Nephron (organoid): ENCODE results near the gene ZNF689.

Experiments used
- H3K27ac Mint-ChIP-seq, 3 experiments: 2 replicates each; pipeline ENCODE4 v1.8.0; 2020; ENCODE audit warnings: mixed read lengths in 3 of 3, mild to moderate bottlenecking in 2 of 3, moderate library complexity in 1 of 3
- H3K27me3 Mint-ChIP-seq: 2 replicates; pipeline ENCODE4 v1.8.0; 2021; ENCODE audit warnings: low read depth, mild to moderate bottlenecking, moderate library complexity, mixed read lengths
- H3K36me3 Mint-ChIP-seq: 2 replicates; pipeline ENCODE4 v1.8.0; 2020; ENCODE audit warnings: low read depth, mixed read lengths
- H3K4me1 Mint-ChIP-seq: 2 replicates; pipeline ENCODE4 v1.8.0; 2020; ENCODE audit warnings: mixed read lengths
- H3K4me3 Mint-ChIP-seq, 3 experiments: 2 replicates each; pipeline ENCODE4 v1.8.0; 2020; ENCODE audit warnings: mild to moderate bottlenecking in 3 of 3, mixed read lengths in 3 of 3, moderate library complexity in 2 of 3
- H3K9me3 Mint-ChIP-seq: 2 replicates; pipeline ENCODE4 v1.8.0; 2020; ENCODE audit warnings: mixed read lengths
- TF ChIP-seq, protein P1 (sequence below), 3 experiments: fragments of 200-600 bp; sonication (generic); IDR thresholded peaks; one replicate each; pipeline ENCODE4 v1.5.0; 2021; ENCODE audit warnings: antibody characterized with exemption in 3 of 3; ENCODE audit not compliant: unreplicated experiment in 3 of 3

The ZNF689 gene

GRCh38 chr16:30567160-30567990 lies 42.8 kb downstream of the ZNF689 start:
- H3K27ac Mint-ChIP-seq: peak overlapping the region in 1 of 3 experiments; percentile 59
- no peaks in the 10 kb centered on the region for H3K36me3 Mint-ChIP-seq
- peaks cover 5% of the 10 kb centered on the region for H3K27me3 Mint-ChIP-seq
- H3K9me3 Mint-ChIP-seq: no peaks in the 10 kb centered on the region
- H3K4me1 Mint-ChIP-seq: peaks cover 12% of the 10 kb centered on the region
- TF ChIP-seq, protein P1, sequence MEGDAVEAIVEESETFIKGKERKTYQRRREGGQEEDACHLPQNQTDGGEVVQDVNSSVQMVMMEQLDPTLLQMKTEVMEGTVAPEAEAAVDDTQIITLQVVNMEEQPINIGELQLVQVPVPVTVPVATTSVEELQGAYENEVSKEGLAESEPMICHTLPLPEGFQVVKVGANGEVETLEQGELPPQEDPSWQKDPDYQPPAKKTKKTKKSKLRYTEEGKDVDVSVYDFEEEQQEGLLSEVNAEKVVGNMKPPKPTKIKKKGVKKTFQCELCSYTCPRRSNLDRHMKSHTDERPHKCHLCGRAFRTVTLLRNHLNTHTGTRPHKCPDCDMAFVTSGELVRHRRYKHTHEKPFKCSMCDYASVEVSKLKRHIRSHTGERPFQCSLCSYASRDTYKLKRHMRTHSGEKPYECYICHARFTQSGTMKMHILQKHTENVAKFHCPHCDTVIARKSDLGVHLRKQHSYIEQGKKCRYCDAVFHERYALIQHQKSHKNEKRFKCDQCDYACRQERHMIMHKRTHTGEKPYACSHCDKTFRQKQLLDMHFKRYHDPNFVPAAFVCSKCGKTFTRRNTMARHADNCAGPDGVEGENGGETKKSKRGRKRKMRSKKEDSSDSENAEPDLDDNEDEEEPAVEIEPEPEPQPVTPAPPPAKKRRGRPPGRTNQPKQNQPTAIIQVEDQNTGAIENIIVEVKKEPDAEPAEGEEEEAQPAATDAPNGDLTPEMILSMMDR (IDR thresholded peaks at IDR 0.05; ENCODE audit: unreplicated experiment in 3 of 3): no peak
- H3K4me3 Mint-ChIP-seq: no peak overlapping the region

GRCh38 chr16:30566531-30566930 lies 43.7 kb downstream of the ZNF689 start:
- Mint-ChIP-seq H3K4me3 (peak overlapping the region in 1 of 3 experiments; percentile 11), H3K4me1 (peaks cover 4% of the 10 kb centered on the region), H3K27ac (peak overlapping the region in 2 of 3 experiments; percentile 6 to 23), H3K36me3 (no peaks in the 10 kb centered on the region), H3K27me3 (peaks cover 5% of the 10 kb centered on the region), H3K9me3 (no peaks in the 10 kb centered on the region)
- TF ChIP-seq, protein P1 (IDR thresholded peaks at IDR 0.05; ENCODE audit: unreplicated experiment in 3 of 3): no peak

- Mint-ChIP-seq H3K9me3 (no peaks in the 10 kb centered on the region), H3K4me3 (no peak overlapping the region), H3K4me1 (peaks cover 4% of the 10 kb centered on the region)
Measured at GRCh38 chr16:30565984-30566383, 44.2 kb downstream of the ZNF689 start.

DNA sequence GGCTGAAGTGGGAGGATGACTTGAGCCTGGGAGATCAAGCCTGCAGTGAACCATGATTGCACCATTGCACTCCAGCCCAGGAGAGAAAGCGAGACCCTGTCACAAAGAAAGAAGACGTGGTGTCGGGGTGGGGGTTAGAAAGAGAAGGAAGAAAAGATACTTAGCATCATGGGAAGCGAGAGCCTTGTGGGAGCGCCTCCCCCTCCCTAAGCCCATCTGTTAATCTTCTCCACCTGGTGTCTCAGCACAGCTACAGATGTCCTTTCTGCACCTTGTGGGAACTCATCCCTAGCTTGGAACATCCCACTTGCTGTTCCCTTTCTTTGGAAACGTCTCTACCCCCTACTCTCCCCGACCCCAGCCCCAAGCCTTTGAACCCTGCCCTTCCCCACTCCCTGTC lies 44.7 kb downstream of the ZNF689 start:
- peak overlapping the region in 2 of 3 experiments; percentile 6 to 23 for H3K27ac Mint-ChIP-seq
- H3K9me3 Mint-ChIP-seq: no peaks in the 10 kb centered on the region
- TF ChIP-seq, protein P1 (IDR thresholded peaks at IDR 0.05; ENCODE audit: unreplicated experiment in 3 of 3): no peak
- no peak overlapping the region for H3K4me3 Mint-ChIP-seq
- peaks cover 4% of the 10 kb centered on the region for H3K4me1 Mint-ChIP-seq
- H3K27me3 Mint-ChIP-seq: peaks cover 5% of the 10 kb centered on the region
- no peaks in the 10 kb centered on the region for H3K36me3 Mint-ChIP-seq

More at GRCh38 chr16:30565984-30566383, 44.2 kb downstream of the ZNF689 start:
- H3K27me3 Mint-ChIP-seq: peaks cover 5% of the 10 kb centered on the region
- TF ChIP-seq, protein P1 (IDR thresholded peaks at IDR 0.05; ENCODE audit: unreplicated experiment in 3 of 3): no peak
- H3K27ac Mint-ChIP-seq: peak overlapping the region in 2 of 3 experiments; percentile 6 to 23
- H3K36me3 Mint-ChIP-seq: no peaks in the 10 kb centered on the region

- TF ChIP-seq, protein P1 (IDR thresholded peaks at IDR 0.05; ENCODE audit: unreplicated experiment in 3 of 3): no peak
- H3K9me3 Mint-ChIP-seq: no peaks in the 10 kb centered on the region
- H3K36me3 Mint-ChIP-seq: no peaks in the 10 kb centered on the region
- H3K4me1 Mint-ChIP-seq: peaks cover 4% of the 10 kb centered on the region
- peaks cover 5% of the 10 kb centered on the region for H3K27me3 Mint-ChIP-seq
- no peak overlapping the region for H3K27ac Mint-ChIP-seq
- H3K4me3 Mint-ChIP-seq: no peak overlapping the region
Measured at GRCh38 chr16:30562021-30562420, 48.2 kb downstream of the ZNF689 start.
